ENCODE measurements around the gene ORC1. TPM values are rescaled to one million over a fixed set of nuclear protein-coding genes. Genes with fewer than 3 reads are reported as not detected.
"Not testable (repeated sequence)": the region's sequence is repeated elsewhere in the genome, so short reads cannot be mapped to it uniquely, and the experiment has no call there.

ORC1 gene
- total RNA-seq, 1 experiment from 2014 or later = 45.2 TPM

DNA sequence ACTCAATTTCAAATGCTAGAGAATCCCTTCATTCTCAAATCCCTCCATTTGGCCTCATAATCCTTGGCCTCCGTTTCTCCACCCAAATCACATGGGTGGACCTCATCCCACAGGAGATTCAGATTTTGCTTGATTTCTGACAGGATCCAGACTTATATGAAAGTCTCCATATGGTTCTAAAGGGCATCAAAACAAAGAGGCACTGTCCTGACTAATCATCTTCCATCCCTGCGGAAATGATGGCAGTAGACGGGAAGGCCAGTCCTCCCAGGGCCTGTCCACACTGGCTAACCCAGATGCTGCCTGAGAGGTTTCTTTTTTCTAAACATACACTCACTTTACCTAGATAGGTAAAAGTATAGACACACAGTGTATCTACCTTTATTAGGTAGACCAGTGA, 18.8 kb downstream of the ORC1 start:
- ChIA-PET POLR2A (no interaction called here), CTCF (no interaction called here)

DNA sequence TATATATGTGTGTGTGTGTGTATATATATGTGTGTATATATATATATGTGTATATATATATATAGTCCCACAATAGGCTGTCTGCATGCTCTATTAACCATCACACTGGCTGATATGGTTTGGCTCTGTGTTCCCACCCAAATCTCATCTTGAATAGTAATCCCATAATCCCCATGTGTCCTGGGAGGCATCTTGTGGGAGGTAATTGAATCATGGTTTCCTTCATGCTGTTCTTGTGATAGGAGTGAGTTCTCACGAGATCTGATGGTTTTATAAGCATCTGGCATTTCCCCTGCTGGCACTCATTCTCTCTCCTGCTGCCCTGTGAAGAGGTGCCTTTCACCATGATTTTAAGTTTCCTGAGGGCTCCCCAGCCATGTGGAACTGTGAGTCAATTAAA, 34.4 kb downstream of the ORC1 start:
- H3K36me3 Mint-ChIP-seq = peaks cover 27% of the 10 kb centered on the region
- H3K4me3 Mint-ChIP-seq; H3K9me3 Mint-ChIP-seq; POLR2A ChIA-PET; ATAC-seq; CTCF ChIA-PET; H3K27ac Mint-ChIP-seq; H3K27me3 Mint-ChIP-seq (ENCODE audit: low read depth); DNase-seq (ENCODE audit: low spot score): not testable (repeated sequence)
- H3K4me1 Mint-ChIP-seq = peaks cover 20% of the 10 kb centered on the region

More for the DNA sequence above, 18.8 kb downstream of the ORC1 start:
- DNase-seq (ENCODE audit: low spot score) (no peak), ATAC-seq (no peak)
- H3K36me3 Mint-ChIP-seq = peaks cover 86% of the 10 kb centered on the region
- TF ChIP-seq ETV6 (CRISPR knock-in tag; IDR thresholded peaks at IDR 0.05) (no peak), SMAD4 (CRISPR knock-in tag; IDR thresholded peaks at IDR 0.05) (no peak), GABPB1 (CRISPR knock-in tag; IDR thresholded peaks at IDR 0.05) (no peak), SOX15 (CRISPR knock-in tag; IDR thresholded peaks at IDR 0.05) (no peak), HMGA2 (CRISPR knock-in tag; IDR thresholded peaks at IDR 0.05) (no peak), GRHL2 (CRISPR knock-in tag; IDR thresholded peaks at IDR 0.05; ENCODE audit: insufficient replicate concordance, severe bottlenecking) (no peak)
- H3K4me1 Mint-ChIP-seq = no peaks in the 10 kb centered on the region
- H3K4me3 Mint-ChIP-seq = no peak overlapping the region
- no peak overlapping the region for H3K27ac Mint-ChIP-seq
- H3K27me3 Mint-ChIP-seq (ENCODE audit: low read depth) = no peaks in the 10 kb centered on the region
- H3K9me3 Mint-ChIP-seq = no peaks in the 10 kb centered on the region

DNA sequence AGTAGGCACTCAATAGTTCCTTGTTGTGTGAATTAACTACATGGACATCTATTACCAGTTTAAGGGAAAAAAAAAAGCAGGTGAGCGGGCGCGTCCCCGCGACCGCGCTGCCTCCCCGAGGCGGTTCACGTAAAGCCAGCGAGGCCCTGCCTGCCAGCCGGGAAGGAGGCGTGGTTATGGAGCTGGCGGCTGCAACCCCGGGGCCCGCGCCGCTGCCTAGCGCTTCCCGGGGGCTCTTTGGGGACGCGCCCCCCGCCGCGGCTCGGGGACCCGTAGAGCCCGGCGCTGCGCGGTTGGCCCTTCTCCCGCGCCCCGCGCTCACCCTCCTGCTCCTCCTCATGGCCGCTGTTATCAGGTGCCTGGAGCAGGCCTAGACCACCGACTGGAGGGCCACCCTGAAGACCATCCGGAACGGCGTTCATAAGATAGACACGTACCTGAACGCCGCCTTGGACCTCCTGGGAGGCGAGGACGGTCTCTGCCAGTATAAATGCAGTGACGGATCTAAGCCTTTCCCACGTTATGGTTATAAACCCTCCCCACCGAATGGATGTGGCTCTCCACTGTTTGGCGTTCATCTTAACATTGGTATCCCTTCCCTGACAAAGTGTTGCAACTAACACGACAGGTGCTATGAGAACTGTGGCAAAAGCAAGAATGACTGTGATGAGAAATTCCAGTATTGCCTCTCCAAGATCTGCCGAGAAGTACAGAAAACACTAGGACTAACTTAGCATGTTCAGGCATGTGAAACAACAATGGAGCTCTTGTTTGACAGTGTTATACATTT, 35.6 kb downstream of the ORC1 start:
- TF ChIP-seq GABPB1 (CRISPR knock-in tag; IDR thresholded peaks at IDR 0.05) (peak; percentile 22; the same call in 1 of the 2 replicates), ZNF423 (CRISPR knock-in tag; IDR thresholded peaks at IDR 0.05) (peak; percentile 51; the same call in 1 of the 2 replicates), SOX15 (CRISPR knock-in tag; IDR thresholded peaks at IDR 0.05) (no peak)
- TF ChIP-seq, protein P1, sequence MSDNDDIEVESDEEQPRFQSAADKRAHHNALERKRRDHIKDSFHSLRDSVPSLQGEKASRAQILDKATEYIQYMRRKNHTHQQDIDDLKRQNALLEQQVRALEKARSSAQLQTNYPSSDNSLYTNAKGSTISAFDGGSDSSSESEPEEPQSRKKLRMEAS (CRISPR knock-in tag; IDR thresholded peaks at IDR 0.05) = peak; percentile 38; the same call in 1 of the 2 replicates
- TF ChIP-seq, protein P2, sequence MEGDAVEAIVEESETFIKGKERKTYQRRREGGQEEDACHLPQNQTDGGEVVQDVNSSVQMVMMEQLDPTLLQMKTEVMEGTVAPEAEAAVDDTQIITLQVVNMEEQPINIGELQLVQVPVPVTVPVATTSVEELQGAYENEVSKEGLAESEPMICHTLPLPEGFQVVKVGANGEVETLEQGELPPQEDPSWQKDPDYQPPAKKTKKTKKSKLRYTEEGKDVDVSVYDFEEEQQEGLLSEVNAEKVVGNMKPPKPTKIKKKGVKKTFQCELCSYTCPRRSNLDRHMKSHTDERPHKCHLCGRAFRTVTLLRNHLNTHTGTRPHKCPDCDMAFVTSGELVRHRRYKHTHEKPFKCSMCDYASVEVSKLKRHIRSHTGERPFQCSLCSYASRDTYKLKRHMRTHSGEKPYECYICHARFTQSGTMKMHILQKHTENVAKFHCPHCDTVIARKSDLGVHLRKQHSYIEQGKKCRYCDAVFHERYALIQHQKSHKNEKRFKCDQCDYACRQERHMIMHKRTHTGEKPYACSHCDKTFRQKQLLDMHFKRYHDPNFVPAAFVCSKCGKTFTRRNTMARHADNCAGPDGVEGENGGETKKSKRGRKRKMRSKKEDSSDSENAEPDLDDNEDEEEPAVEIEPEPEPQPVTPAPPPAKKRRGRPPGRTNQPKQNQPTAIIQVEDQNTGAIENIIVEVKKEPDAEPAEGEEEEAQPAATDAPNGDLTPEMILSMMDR (IDR thresholded peaks at IDR 0.05) = no peak
- TF ChIP-seq, protein P3, sequence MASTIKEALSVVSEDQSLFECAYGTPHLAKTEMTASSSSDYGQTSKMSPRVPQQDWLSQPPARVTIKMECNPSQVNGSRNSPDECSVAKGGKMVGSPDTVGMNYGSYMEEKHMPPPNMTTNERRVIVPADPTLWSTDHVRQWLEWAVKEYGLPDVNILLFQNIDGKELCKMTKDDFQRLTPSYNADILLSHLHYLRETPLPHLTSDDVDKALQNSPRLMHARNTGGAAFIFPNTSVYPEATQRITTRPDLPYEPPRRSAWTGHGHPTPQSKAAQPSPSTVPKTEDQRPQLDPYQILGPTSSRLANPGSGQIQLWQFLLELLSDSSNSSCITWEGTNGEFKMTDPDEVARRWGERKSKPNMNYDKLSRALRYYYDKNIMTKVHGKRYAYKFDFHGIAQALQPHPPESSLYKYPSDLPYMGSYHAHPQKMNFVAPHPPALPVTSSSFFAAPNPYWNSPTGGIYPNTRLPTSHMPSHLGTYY (CRISPR knock-in tag; IDR thresholded peaks at IDR 0.05) = 0 out of 2 replicates have a peak, but pooled peaks have one; percentile 15
- DNase-seq (ENCODE audit: low spot score) = peak; percentile 73
- H3K9me3 Mint-ChIP-seq = no peaks in the 10 kb centered on the region
- H3K4me3 Mint-ChIP-seq = peak overlapping the region; percentile 73
- POLR2A ChIA-PET = no interaction called here
- peaks cover 20% of the 10 kb centered on the region for H3K36me3 Mint-ChIP-seq
- peak; percentile 9 for ATAC-seq
- peaks cover 25% of the 10 kb centered on the region for H3K4me1 Mint-ChIP-seq
- peak overlapping the region; percentile 10; the same call in 1 of the 2 replicates for H3K27ac Mint-ChIP-seq
- CTCF ChIA-PET = interaction anchor here (0.5 to 1.4 kb wide), 5 partner anchors 18 to 226 kb away, joined by 3 to 9 read pairs (median 4); no protein-coding TSS in a partner anchor
- no peaks in the 10 kb centered on the region; the same call in 1 of the 2 replicates for H3K27me3 Mint-ChIP-seq (ENCODE audit: low read depth)

DNA sequence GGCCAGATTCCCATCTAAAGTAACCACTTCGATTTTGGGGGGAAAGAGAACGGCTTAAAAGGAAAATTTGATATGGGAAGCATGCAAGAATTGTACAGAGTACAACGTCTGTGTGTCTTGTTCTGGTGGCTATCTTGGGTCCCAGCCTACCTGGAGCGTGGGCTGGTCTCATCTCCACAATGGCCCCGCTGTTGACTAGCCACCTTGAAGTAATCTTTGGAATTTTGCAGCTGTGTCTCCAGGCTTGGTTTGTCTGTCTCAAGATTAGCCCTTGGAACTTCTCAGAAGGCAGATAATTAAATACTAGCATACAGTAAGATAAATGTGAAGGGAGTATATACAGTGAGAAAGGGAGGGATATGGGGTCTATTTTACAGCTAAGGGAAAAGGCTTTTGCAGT, 37.0 kb downstream of the ORC1 start:
- ChIA-PET POLR2A (no interaction called here), CTCF (interaction anchor here (0.6 to 1.1 kb wide), 2 partner anchors 207 to 260 kb away, joined by 3 read pairs; no protein-coding TSS in a partner anchor)
- Mint-ChIP-seq H3K4me1 (peaks cover 25% of the 10 kb centered on the region), H3K9me3 (no peaks in the 10 kb centered on the region), H3K36me3 (peaks cover 14% of the 10 kb centered on the region), H3K27ac (0 out of 2 replicates have a peak overlapping the region, but pooled peaks have one; percentile 12), H3K27me3 (ENCODE audit: low read depth) (no peaks in the 10 kb centered on the region; the same call in 1 of the 2 replicates), H3K4me3 (peak overlapping the region; percentile 91)
- no peak for ATAC-seq
- no peak for DNase-seq (ENCODE audit: low spot score)
- TF ChIP-seq, protein P4, sequence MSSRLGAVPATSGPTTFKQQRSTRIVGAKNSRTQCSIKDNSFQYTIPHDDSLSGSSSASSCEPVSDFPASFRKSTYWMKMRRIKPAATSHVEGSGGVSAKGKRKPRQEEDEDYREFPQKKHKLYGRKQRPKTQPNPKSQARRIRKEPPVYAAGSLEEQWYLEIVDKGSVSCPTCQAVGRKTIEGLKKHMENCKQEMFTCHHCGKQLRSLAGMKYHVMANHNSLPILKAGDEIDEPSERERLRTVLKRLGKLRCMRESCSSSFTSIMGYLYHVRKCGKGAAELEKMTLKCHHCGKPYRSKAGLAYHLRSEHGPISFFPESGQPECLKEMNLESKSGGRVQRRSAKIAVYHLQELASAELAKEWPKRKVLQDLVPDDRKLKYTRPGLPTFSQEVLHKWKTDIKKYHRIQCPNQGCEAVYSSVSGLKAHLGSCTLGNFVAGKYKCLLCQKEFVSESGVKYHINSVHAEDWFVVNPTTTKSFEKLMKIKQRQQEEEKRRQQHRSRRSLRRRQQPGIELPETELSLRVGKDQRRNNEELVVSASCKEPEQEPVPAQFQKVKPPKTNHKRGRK (CRISPR knock-in tag; IDR thresholded peaks at IDR 0.05; ENCODE audit: borderline replicate concordance) = no peak
- TF ChIP-seq, protein P5, sequence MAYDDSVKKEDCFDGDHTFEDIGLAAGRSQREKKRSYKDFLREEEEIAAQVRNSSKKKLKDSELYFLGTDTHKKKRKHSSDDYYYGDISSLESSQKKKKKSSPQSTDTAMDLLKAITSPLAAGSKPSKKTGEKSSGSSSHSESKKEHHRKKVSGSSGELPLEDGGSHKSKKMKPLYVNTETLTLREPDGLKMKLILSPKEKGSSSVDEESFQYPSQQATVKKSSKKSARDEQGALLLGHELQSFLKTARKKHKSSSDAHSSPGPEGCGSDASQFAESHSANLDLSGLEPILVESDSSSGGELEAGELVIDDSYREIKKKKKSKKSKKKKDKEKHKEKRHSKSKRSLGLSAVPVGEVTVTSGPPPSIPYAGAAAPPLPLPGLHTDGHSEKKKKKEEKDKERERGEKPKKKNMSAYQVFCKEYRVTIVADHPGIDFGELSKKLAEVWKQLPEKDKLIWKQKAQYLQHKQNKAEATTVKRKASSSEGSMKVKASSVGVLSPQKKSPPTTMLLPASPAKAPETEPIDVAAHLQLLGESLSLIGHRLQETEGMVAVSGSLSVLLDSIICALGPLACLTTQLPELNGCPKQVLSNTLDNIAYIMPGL (CRISPR knock-in tag; IDR thresholded peaks at IDR 0.05) = no peak
- TF ChIP-seq, protein P6, sequence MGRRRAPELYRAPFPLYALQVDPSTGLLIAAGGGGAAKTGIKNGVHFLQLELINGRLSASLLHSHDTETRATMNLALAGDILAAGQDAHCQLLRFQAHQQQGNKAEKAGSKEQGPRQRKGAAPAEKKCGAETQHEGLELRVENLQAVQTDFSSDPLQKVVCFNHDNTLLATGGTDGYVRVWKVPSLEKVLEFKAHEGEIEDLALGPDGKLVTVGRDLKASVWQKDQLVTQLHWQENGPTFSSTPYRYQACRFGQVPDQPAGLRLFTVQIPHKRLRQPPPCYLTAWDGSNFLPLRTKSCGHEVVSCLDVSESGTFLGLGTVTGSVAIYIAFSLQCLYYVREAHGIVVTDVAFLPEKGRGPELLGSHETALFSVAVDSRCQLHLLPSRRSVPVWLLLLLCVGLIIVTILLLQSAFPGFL (CRISPR knock-in tag; IDR thresholded peaks at IDR 0.05; ENCODE audit: borderline replicate concordance) = no peak
- TF ChIP-seq TCF7 (CRISPR knock-in tag; IDR thresholded peaks at IDR 0.05; ENCODE audit: low read depth) (no peak), OVOL2 (CRISPR knock-in tag; IDR thresholded peaks at IDR 0.05; ENCODE audit: borderline replicate concordance) (no peak), NFATC4 (CRISPR knock-in tag; IDR thresholded peaks at IDR 0.05) (no peak)
- TF ChIP-seq, protein P7, sequence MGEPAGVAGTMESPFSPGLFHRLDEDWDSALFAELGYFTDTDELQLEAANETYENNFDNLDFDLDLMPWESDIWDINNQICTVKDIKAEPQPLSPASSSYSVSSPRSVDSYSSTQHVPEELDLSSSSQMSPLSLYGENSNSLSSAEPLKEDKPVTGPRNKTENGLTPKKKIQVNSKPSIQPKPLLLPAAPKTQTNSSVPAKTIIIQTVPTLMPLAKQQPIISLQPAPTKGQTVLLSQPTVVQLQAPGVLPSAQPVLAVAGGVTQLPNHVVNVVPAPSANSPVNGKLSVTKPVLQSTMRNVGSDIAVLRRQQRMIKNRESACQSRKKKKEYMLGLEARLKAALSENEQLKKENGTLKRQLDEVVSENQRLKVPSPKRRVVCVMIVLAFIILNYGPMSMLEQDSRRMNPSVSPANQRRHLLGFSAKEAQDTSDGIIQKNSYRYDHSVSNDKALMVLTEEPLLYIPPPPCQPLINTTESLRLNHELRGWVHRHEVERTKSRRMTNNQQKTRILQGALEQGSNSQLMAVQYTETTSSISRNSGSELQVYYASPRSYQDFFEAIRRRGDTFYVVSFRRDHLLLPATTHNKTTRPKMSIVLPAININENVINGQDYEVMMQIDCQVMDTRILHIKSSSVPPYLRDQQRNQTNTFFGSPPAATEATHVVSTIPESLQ (CRISPR knock-in tag; IDR thresholded peaks at IDR 0.05) = no peak

Measured in WTC11 (cell line).